Measurements from ENCODE around the gene NINJ2.

NINJ2 gene

GRCh38 chr12:617304-617915 lies 45.8 kb downstream of the NINJ2 start:
- in situ Hi-C loops (cut with MboI; ENCODE audit: low sequenced_read_pairs) = no loop called here

GRCh38 chr12:615620-616019 lies 47.6 kb downstream of the NINJ2 start:
- in situ Hi-C loops (cut with MboI; ENCODE audit: low sequenced_read_pairs) = no loop called here

- in situ Hi-C loops (cut with MboI; ENCODE audit: low sequenced_read_pairs) = no loop called here
Observed at GRCh38 chr12:614411-614970, 48.8 kb downstream of the NINJ2 start.

- in situ Hi-C loops (cut with MboI; ENCODE audit: low sequenced_read_pairs) = no loop called here
Observed at GRCh38 chr12:613996-614395, 49.2 kb downstream of the NINJ2 start.

GRCh38 chr12:612886-613285 lies 50.4 kb downstream of the NINJ2 start:
- in situ Hi-C loops (cut with MboI; ENCODE audit: low sequenced_read_pairs) = no loop called here

- in situ Hi-C loops (cut with MboI; ENCODE audit: low sequenced_read_pairs) = no loop called here
Observed at GRCh38 chr12:612293-612692, 51.0 kb downstream of the NINJ2 start.

- in situ Hi-C loops (cut with MboI; ENCODE audit: low sequenced_read_pairs) = no loop called here
Observed at GRCh38 chr12:611721-612120, 51.5 kb downstream of the NINJ2 start.

- in situ Hi-C loops (cut with MboI; ENCODE audit: low sequenced_read_pairs) = no loop called here
Observed at GRCh38 chr12:608921-609320, 54.3 kb downstream of the NINJ2 start.

GRCh38 chr12:608413-608812 lies 54.8 kb downstream of the NINJ2 start:
- in situ Hi-C loops (cut with MboI; ENCODE audit: low sequenced_read_pairs) = no loop called here

- in situ Hi-C loops (cut with MboI; ENCODE audit: low sequenced_read_pairs) = no loop called here
Observed at GRCh38 chr12:607541-608001, 55.7 kb downstream of the NINJ2 start.

GRCh38 chr12:604956-605355 lies 58.3 kb downstream of the NINJ2 start:
- in situ Hi-C loops (cut with MboI; ENCODE audit: low sequenced_read_pairs) = no loop called here

GRCh38 chr12:602700-603068 lies 60.6 kb downstream of the NINJ2 start:
- in situ Hi-C loops (cut with MboI; ENCODE audit: low sequenced_read_pairs) = no loop called here

GRCh38 chr12:601976-602699 lies 61.1 kb downstream of the NINJ2 start:
- in situ Hi-C loops (cut with MboI; ENCODE audit: low sequenced_read_pairs) = no loop called here

GRCh38 chr12:599756-600155 lies 63.5 kb downstream of the NINJ2 start:
- in situ Hi-C loops (cut with MboI; ENCODE audit: low sequenced_read_pairs) = no loop called here

- in situ Hi-C loops (cut with MboI; ENCODE audit: low sequenced_read_pairs) = no loop called here
Observed at GRCh38 chr12:597926-598568, 65.2 kb downstream of the NINJ2 start.

- in situ Hi-C loops (cut with MboI; ENCODE audit: low sequenced_read_pairs) = no loop called here
Observed at GRCh38 chr12:593396-594270, 69.6 kb downstream of the NINJ2 start.

- in situ Hi-C loops (cut with MboI; ENCODE audit: low sequenced_read_pairs) = no loop called here
Observed at GRCh38 chr12:592024-592505, 71.2 kb downstream of the NINJ2 start.

- in situ Hi-C loops (cut with MboI; ENCODE audit: low sequenced_read_pairs) = no loop called here
Observed at GRCh38 chr12:591167-592023, 71.8 kb downstream of the NINJ2 start.

- in situ Hi-C loops (cut with MboI; ENCODE audit: low sequenced_read_pairs) = no loop called here
Observed at GRCh38 chr12:590206-590750, 73.0 kb downstream of the NINJ2 start.

- in situ Hi-C loops (cut with MboI; ENCODE audit: low sequenced_read_pairs) = no loop called here
Observed at GRCh38 chr12:588646-589045, 74.6 kb downstream of the NINJ2 start.
